Left ventricle myocardium inferior (tissue), 1 donor: ENCODE measurements around the gene TSHZ2. TPM values are rescaled to one million over a fixed set of nuclear protein-coding genes. Genes with fewer than 3 reads are reported as not detected.

Experiments used
- DNase-seq: peaks from one replicate; pipeline ENCODE4 v3.0.0-alpha.2; 2020
- H3K27ac ChIP-seq: fragments of 200-600 bp; replicated peaks from 2 replicates; pipeline ENCODE4 v1.8.0; 2021
- H3K27me3 ChIP-seq: fragments of 200-600 bp; 2 replicates; pipeline ENCODE4 v1.8.0; 2021; ENCODE audit warnings: low read depth
- H3K36me3 ChIP-seq: fragments of 200-600 bp; 2 replicates; pipeline ENCODE4 v1.8.0; 2021
- H3K4me1 ChIP-seq: fragments of 200-600 bp; 2 replicates; pipeline ENCODE4 v1.8.0; 2021
- H3K4me3 ChIP-seq: fragments of 200-600 bp; 2 replicates; pipeline ENCODE4 v1.8.0; 2021; ENCODE audit warnings: mild to moderate bottlenecking, moderate library complexity
- H3K9me3 ChIP-seq: fragments of 200-600 bp; replicated peaks from 2 replicates; pipeline ENCODE4 v1.8.0; 2021
- CTCF ChIP-seq: fragments of 200-600 bp; IDR thresholded peaks from 2 replicates; pipeline ENCODE4 v1.8.0; 2021; ENCODE audit warnings: antibody characterized with exemption, mild to moderate bottlenecking, borderline replicate concordance
- intact Hi-C: fragments of 100-400 bp; cut with micrococcal nuclease; formaldehyde crosslinking; loops from one replicate; pipeline ENCODE4 v1.11.0; 2022
- total RNA-seq: library from RNA; stranded (reverse); fragmentation: NEBNext Ultra II Directional; extraction: Animal tissue kit (Norgen Biotek cat#: 25700); gene quantifications from one replicate; pipeline ENCODE4 v1.2.1, GENCODE V29; 2021
- donor health status: DM: no; HTN: yes; CAD: no; lungs with severe emphysema.

TSHZ2 gene
- total RNA-seq, 1 donor from 2014 or later, result 3.1 TPM

- intact Hi-C loops, result no loop called here
- H3K27me3 ChIP-seq, result no peaks in the 10 kb centered on the region
- TF ChIP-seq CTCF, result no peak
- no peak overlapping the region for H3K27ac ChIP-seq
- no peaks in the 10 kb centered on the region for H3K36me3 ChIP-seq
- H3K9me3 ChIP-seq, result no peaks in the 10 kb centered on the region
- no peak overlapping the region for H3K4me3 ChIP-seq
- H3K4me1 ChIP-seq, result peaks cover 5% of the 10 kb centered on the region
- no peak for DNase-seq
These were observed 182.4 kb downstream of the TSHZ2 start for GRCh38 chr20:53154540-53154939.

GRCh38 chr20:53157443-53158408, 185.6 kb downstream of the TSHZ2 start:
- intact Hi-C loops, result loop anchor here (5.0 kb wide), 1 partner anchor 390 kb away; no protein-coding TSS in a partner anchor

GRCh38 chr20:53159160-53159559, 187.0 kb downstream of the TSHZ2 start:
- Histone ChIP-seq H3K9me3 (no peaks in the 10 kb centered on the region), H3K27ac (no peak overlapping the region), H3K27me3 (no peaks in the 10 kb centered on the region), H3K4me1 (no peaks in the 10 kb centered on the region), H3K36me3 (no peaks in the 10 kb centered on the region), H3K4me3 (no peak overlapping the region)
- no peak for TF ChIP-seq CTCF
- DNase-seq, result no peak
- intact Hi-C loops, result loop anchor here (5.0 kb wide), 1 partner anchor 388 kb away; no protein-coding TSS in a partner anchor

More at GRCh38 chr20:53157443-53158408, 185.6 kb downstream of the TSHZ2 start:
- no peak overlapping the region for H3K27ac ChIP-seq
- H3K9me3 ChIP-seq, result no peaks in the 10 kb centered on the region
- no peaks in the 10 kb centered on the region for H3K36me3 ChIP-seq
- no peak overlapping the region for H3K4me3 ChIP-seq
- no peak for DNase-seq
- no peaks in the 10 kb centered on the region for H3K4me1 ChIP-seq
- TF ChIP-seq CTCF, result peak; percentile 54
- no peaks in the 10 kb centered on the region for H3K27me3 ChIP-seq

GRCh38 chr20:53161073-53161472, 188.9 kb downstream of the TSHZ2 start:
- Histone ChIP-seq H3K9me3 (no peaks in the 10 kb centered on the region), H3K4me3 (no peak overlapping the region), H3K27me3 (no peaks in the 10 kb centered on the region), H3K4me1 (no peaks in the 10 kb centered on the region), H3K27ac (no peak overlapping the region), H3K36me3 (no peaks in the 10 kb centered on the region)
- TF ChIP-seq CTCF, result no peak
- DNase-seq, result no peak
- intact Hi-C loops, result no loop called here

GRCh38 chr20:53161473-53161872, 189.3 kb downstream of the TSHZ2 start:
- no peak for DNase-seq
- Histone ChIP-seq H3K4me1 (no peaks in the 10 kb centered on the region), H3K27me3 (no peaks in the 10 kb centered on the region), H3K4me3 (no peak overlapping the region), H3K9me3 (no peaks in the 10 kb centered on the region), H3K36me3 (no peaks in the 10 kb centered on the region), H3K27ac (no peak overlapping the region)
- TF ChIP-seq CTCF, result no peak
- intact Hi-C loops, result no loop called here
